Measurements from ENCODE around the gene PPFIBP1.

Gene PPFIBP1

GRCh38 chr12:27478949-27479348, 45.1 kb upstream of the PPFIBP1 start:
- Histone ChIP-seq H3K9ac (ENCODE audit: low read length) (no peak overlapping the region), H3K4me2 (ENCODE audit: low read depth, low read length) (no peak overlapping the region), H3K36me3 (replicated peaks; ENCODE audit: insufficient read depth, low read length) (no peaks in the 10 kb centered on the region), H3K9me2 (replicated peaks; ENCODE audit: insufficient read depth, low read length) (no peaks in the 10 kb centered on the region), H3K4me3 (ENCODE audit: low read length) (no peak overlapping the region), H2AFZ (ENCODE audit: low read length) (no peak overlapping the region), H3K4me1 (ENCODE audit: low read length) (no peaks in the 10 kb centered on the region), H4K20me1 (ENCODE audit: insufficient read depth, low read length) (no peaks in the 10 kb centered on the region), H3K27me3 (replicated peaks; ENCODE audit: insufficient read depth, low read length) (no peaks in the 10 kb centered on the region), H3F3A (ENCODE audit: insufficient read depth, low read length) (no peaks in the 10 kb centered on the region), H3K79me2 (ENCODE audit: low read length) (no peaks in the 10 kb centered on the region), H3K9me3 (replicated peaks; ENCODE audit: insufficient read depth, low read length) (no peaks in the 10 kb centered on the region), H3K27ac (ENCODE audit: low read length) (no peak overlapping the region)
- no peak for DNase-seq
- TF ChIP-seq CTCF (IDR thresholded peaks at IDR 0.05; ENCODE audit: low read length) (no peak), EZH2 (optimal IDR thresholded peaks at IDR 0.05; ENCODE audit: low read depth, low read length) (no peak), EZH2phosphoT487 (IDR thresholded peaks at IDR 0.05; ENCODE audit: low read length) (no peak)

- Histone ChIP-seq H3K4me1 (ENCODE audit: low read length) (no peaks in the 10 kb centered on the region), H3F3A (ENCODE audit: insufficient read depth, low read length) (no peaks in the 10 kb centered on the region), H3K36me3 (replicated peaks; ENCODE audit: insufficient read depth, low read length) (no peaks in the 10 kb centered on the region), H3K9ac (ENCODE audit: low read length) (no peak overlapping the region), H4K20me1 (ENCODE audit: insufficient read depth, low read length) (no peaks in the 10 kb centered on the region), H3K79me2 (ENCODE audit: low read length) (no peaks in the 10 kb centered on the region), H2AFZ (ENCODE audit: low read length) (no peak overlapping the region), H3K27ac (ENCODE audit: low read length) (no peak overlapping the region), H3K9me3 (replicated peaks; ENCODE audit: insufficient read depth, low read length) (no peaks in the 10 kb centered on the region), H3K9me2 (replicated peaks; ENCODE audit: insufficient read depth, low read length) (no peaks in the 10 kb centered on the region), H3K27me3 (replicated peaks; ENCODE audit: insufficient read depth, low read length) (no peaks in the 10 kb centered on the region), H3K4me2 (ENCODE audit: low read depth, low read length) (no peak overlapping the region), H3K4me3 (ENCODE audit: low read length) (no peak overlapping the region)
- DNase-seq = no peak
- no peak for TF ChIP-seq CTCF (IDR thresholded peaks at IDR 0.05; ENCODE audit: low read length)
- no peak for TF ChIP-seq EZH2phosphoT487 (IDR thresholded peaks at IDR 0.05; ENCODE audit: low read length)
- TF ChIP-seq EZH2 (optimal IDR thresholded peaks at IDR 0.05; ENCODE audit: low read depth, low read length) = no peak
Measured at GRCh38 chr12:27480016-27480415, 44.0 kb upstream of the PPFIBP1 start.

- Histone ChIP-seq H3K79me2 (ENCODE audit: low read length) (no peaks in the 10 kb centered on the region), H3K36me3 (replicated peaks; ENCODE audit: insufficient read depth, low read length) (no peaks in the 10 kb centered on the region), H3K4me3 (ENCODE audit: low read length) (no peak overlapping the region), H3K27ac (ENCODE audit: low read length) (no peak overlapping the region), H2AFZ (ENCODE audit: low read length) (no peak overlapping the region), H3K9me2 (replicated peaks; ENCODE audit: insufficient read depth, low read length) (no peaks in the 10 kb centered on the region), H3K27me3 (replicated peaks; ENCODE audit: insufficient read depth, low read length) (no peaks in the 10 kb centered on the region), H4K20me1 (ENCODE audit: insufficient read depth, low read length) (no peaks in the 10 kb centered on the region), H3K9me3 (replicated peaks; ENCODE audit: insufficient read depth, low read length) (no peaks in the 10 kb centered on the region), H3K9ac (ENCODE audit: low read length) (no peak overlapping the region), H3K4me1 (ENCODE audit: low read length) (no peaks in the 10 kb centered on the region), H3K4me2 (ENCODE audit: low read depth, low read length) (no peak overlapping the region), H3F3A (ENCODE audit: insufficient read depth, low read length) (no peaks in the 10 kb centered on the region)
- no peak for DNase-seq
- TF ChIP-seq CTCF (IDR thresholded peaks at IDR 0.05; ENCODE audit: low read length) = no peak
- no peak for TF ChIP-seq EZH2 (optimal IDR thresholded peaks at IDR 0.05; ENCODE audit: low read depth, low read length)
- TF ChIP-seq EZH2phosphoT487 (IDR thresholded peaks at IDR 0.05; ENCODE audit: low read length) = no peak
Measured at GRCh38 chr12:27486961-27487360, 37.0 kb upstream of the PPFIBP1 start.

Measured in MM.1S (cell line).